Testis (tissue), 3 donors: ENCODE results near the gene SPATA2L. TPM values are rescaled to one million over a fixed set of nuclear protein-coding genes. Genes with fewer than 3 reads are reported as not detected.
"Not testable (repeated sequence)": the region's sequence is repeated elsewhere in the genome, so short reads cannot be mapped to it uniquely, and the experiment has no call there.

ENCODE experiments used
- DNase-seq: peaks from one replicate; pipeline ENCODE4 v3.0.0-alpha.2; 2019
- H3K27ac ChIP-seq, 2 donors: fragments of 200-600 bp; sonication (generic); one replicate each; pipeline ENCODE4 v1.5.1; 2019
- H3K27me3 ChIP-seq: fragments of 200-600 bp; sonication (generic); one replicate; pipeline ENCODE4 v1.5.1; 2019
- H3K36me3 ChIP-seq: fragments of 200-600 bp; sonication (generic); one replicate; pipeline ENCODE4 v1.5.1; 2017; ENCODE audit warnings: low read depth; ENCODE audit errors: missing control alignments
- H3K4me1 ChIP-seq: fragments of 200-600 bp; sonication (generic); one replicate; pipeline ENCODE4 v1.5.1; 2019
- H3K4me3 ChIP-seq, 2 donors: fragments of 200-600 bp; sonication (generic); one replicate each; pipeline ENCODE4 v1.5.1; 2017 to 2019
- H3K9me3 ChIP-seq: fragments of 200-600 bp; sonication (generic); one replicate; pipeline ENCODE4 v1.5.1; 2017
- CTCF ChIP-seq, 3 experiments: fragments of 450-650 bp in 2 of 3; fragments of 200-600 bp in 1 of 3; sonication (generic) in 1 of 3; IDR thresholded peaks; one replicate each; pipeline ENCODE4 v1.5.1; 2016 to 2019; ENCODE audit warnings: antibody characterized with exemption in 3 of 3, mild to moderate bottlenecking in 2 of 3, moderate library complexity in 1 of 3
- POLR2A ChIP-seq: fragments of 450-650 bp; IDR thresholded peaks from one replicate; pipeline ENCODE4 v1.6.1; 2017; ENCODE audit warnings: antibody characterized with exemption, mild to moderate bottlenecking, moderate library complexity
- WGBS, 2 donors: methylation state at CpG; one replicate each; pipeline ENCODE4 v1.1.5; 2018; 5-methylcytosine and 5-hydroxymethylcytosine counted together
- intact Hi-C: fragments of 100-400 bp; cut with DNase I; formaldehyde crosslinking; loops from one replicate; pipeline ENCODE4 v1.15.1; 2023; ENCODE audit warnings: low total_unique reads
- polyA plus RNA-seq: library from polyadenylated mRNA; stranded (reverse); fragments of 350-450 nt; fragmentation: Illumina TruSeq; extraction: RNeasy Lipid Tissue Mini Kit (QIAGEN cat#74804); gene quantifications from one replicate; pipeline ENCODE4 v1.2.3, GENCODE V29; 2014; ENCODE audit warnings: low read depth, low replicate concordance; ENCODE audit not compliant: insufficient read depth
- total RNA-seq, 2 donors: library from RNA; depleted of rRNA; stranded (reverse); fragments of >200 nt; gene quantifications; one replicate each; pipeline ENCODE4 v1.2.3, GENCODE V29; 2016

The SPATA2L gene
- total and polyA plus RNA-seq, 3 donors from 2014 or later = 4.9 to 14.4 (median 13.9) TPM

DNA sequence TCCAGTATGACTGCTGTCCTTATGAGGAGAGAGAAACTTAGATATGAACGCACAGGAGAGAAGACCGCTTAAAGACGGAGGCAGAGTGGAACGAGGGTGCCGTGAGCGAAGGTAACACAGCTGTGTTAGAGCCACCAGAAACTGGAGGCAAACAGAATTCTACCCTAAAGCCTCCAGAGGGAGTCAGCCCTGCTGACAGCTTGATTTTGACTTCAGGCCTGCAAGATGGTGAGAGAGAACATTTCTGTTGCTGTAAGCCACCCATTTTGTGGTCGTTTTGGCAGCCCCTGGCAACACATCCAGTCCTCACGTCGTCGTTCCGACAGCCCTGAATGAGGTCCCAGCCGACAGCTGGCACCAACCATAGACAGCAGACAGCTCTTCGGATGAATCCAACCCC lies 2.8 kb upstream of the SPATA2L start:
- Histone ChIP-seq H3K4me3 (no peak overlapping the region), H3K27me3 (no peaks in the 10 kb centered on the region), H3K36me3 (no peaks in the 10 kb centered on the region), H3K9me3 (no peaks in the 10 kb centered on the region), H3K4me1 (peaks cover 13% of the 10 kb centered on the region), H3K27ac (no peak overlapping the region)
- intact Hi-C loops = no loop called here
- no peak for TF ChIP-seq CTCF (IDR thresholded peaks at IDR 0.05)
- no peak for TF ChIP-seq POLR2A
- 81 to 84% methylated on average over 13 of the region's 13 CpGs for WGBS, 2 donors
- DNase-seq = no peak

- intact Hi-C loops = no loop called here
- Histone ChIP-seq H3K36me3 (no peaks in the 10 kb centered on the region), H3K9me3 (no peaks in the 10 kb centered on the region), H3K4me1 (peaks cover 13% of the 10 kb centered on the region), H3K27me3 (no peaks in the 10 kb centered on the region), H3K27ac (peak overlapping the region; percentile 73 to 85), H3K4me3 (peak overlapping the region; percentile 65 to 80)
- peak; percentile 59 for DNase-seq
- 1 to 2% methylated on average over 25 to 70 of the region's 78 CpGs for WGBS, 2 donors
- no peak for TF ChIP-seq CTCF (IDR thresholded peaks at IDR 0.05)
- no peak for TF ChIP-seq POLR2A
Observed at GRCh38 chr16:89700649-89701424, 668 bp downstream of the SPATA2L start.

DNA sequence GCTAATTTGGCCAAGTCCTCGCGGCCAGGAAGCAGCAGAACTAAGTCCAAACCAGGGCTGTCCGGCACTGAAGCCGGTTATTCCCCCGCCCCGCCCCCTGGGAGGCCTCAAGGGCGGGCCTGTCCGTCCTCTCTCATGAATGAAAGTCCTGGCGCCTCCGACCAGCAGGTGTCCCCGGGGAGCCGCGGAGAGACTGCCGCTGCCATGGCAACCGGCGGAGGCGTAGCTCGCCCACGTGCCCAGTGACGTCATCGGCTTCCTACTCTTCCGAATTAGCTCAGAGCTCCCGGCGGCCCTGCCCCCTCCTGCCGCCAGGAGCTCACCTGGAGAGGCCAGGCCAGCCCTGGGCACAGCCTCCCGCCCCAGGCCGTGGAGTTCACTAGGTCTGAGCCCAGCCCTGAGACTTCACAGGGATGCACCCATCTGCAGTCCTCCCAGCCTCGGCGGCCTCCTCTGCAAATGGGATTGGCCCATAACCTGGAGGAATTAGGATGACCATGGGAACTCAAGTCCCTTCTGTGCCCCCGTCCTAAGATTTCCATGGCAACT lies 1.3 kb downstream of the SPATA2L start:
- 0 to 1% methylated on average over 2 to 30 of the region's 30 CpGs for WGBS, 2 donors
- Histone ChIP-seq H3K4me1 (peaks cover 13% of the 10 kb centered on the region), H3K4me3 (peak overlapping the region; percentile 6 to 80), H3K36me3 (no peaks in the 10 kb centered on the region), H3K27ac (peak overlapping the region; percentile 73 to 85), H3K9me3 (no peaks in the 10 kb centered on the region), H3K27me3 (no peaks in the 10 kb centered on the region)
- peak; percentile 100 for DNase-seq
- intact Hi-C loops = no loop called here
- peak; percentile 62 to 87 (median 76) for TF ChIP-seq CTCF (IDR thresholded peaks at IDR 0.05)
- no peak for TF ChIP-seq POLR2A

DNA sequence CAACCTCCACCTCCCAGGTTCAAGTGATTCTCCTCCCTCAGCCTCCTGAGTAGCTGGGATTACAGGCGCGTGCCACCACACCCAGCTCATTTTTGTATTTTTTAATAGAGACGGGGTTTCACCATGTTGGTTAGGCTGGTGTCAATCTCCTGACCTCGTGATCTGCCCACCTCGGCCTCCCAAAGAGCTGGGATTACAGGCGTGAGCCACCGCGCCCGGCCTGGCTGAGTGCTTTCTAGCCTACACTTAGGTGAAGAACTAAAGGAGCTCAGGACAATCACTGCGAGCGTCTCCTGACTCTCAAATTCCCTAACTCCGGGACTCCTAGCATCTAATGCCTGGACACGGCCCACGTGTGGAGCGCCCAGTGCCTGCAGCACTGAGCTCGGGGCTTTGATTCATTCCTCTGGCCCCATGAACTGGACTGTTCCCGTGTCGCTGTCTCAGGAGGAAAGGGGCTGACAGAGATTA lies 1.8 kb downstream of the SPATA2L start:
- H3K4me1 ChIP-seq = peaks cover 13% of the 10 kb centered on the region
- intact Hi-C loops, H3K36me3 ChIP-seq, H3K27me3 ChIP-seq, DNase-seq, H3K9me3 ChIP-seq: not testable (repeated sequence)
- peak overlapping the region in 1 of 2 donors; percentile 85 for H3K27ac ChIP-seq
- peak overlapping the region in 1 of 2 donors; percentile 80 for H3K4me3 ChIP-seq
- WGBS, 2 donors = 30 to 39% methylated on average over 17 to 18 of the region's 18 CpGs

- H3K36me3 ChIP-seq, H3K4me3 ChIP-seq, H3K9me3 ChIP-seq, H3K27me3 ChIP-seq, DNase-seq, intact Hi-C loops, H3K27ac ChIP-seq: not testable (repeated sequence)
- 92 to 95% methylated on average over 14 of the region's 14 CpGs for WGBS, 2 donors
- peaks cover 13% of the 10 kb centered on the region for H3K4me1 ChIP-seq
Observed at GRCh38 chr16:89698717-89699116, 2.8 kb downstream of the SPATA2L start.
